Fibroblast of lung (primary cell): ENCODE measurements around the gene SLC6A1. TPM values are rescaled to one million over a fixed set of nuclear protein-coding genes. Genes with fewer than 3 reads are reported as not detected.

Source experiments
- DNase-seq, 2 donors: peaks; one replicate each; pipeline versions ENCODE4 v3.0.0 to v3.0.0-alpha.2; 2010; ENCODE audit warnings: low read depth in 2 of 2
- H2AFZ ChIP-seq: 2 replicates; pipeline ENCODE4 v1.5.1; 2012; ENCODE audit warnings: low read length, control low read depth, inconsistent platforms
- H3K27ac ChIP-seq: 2 replicates; pipeline ENCODE4 v1.5.1; 2011; ENCODE audit warnings: low read length, control low read depth; ENCODE audit not compliant: insufficient read depth
- H3K27me3 ChIP-seq: 2 replicates; pipeline ENCODE4 v1.5.1; 2011; ENCODE audit warnings: mild to moderate bottlenecking, low read length; ENCODE audit not compliant: control insufficient read depth, insufficient read depth
- H3K36me3 ChIP-seq: 2 replicates; pipeline ENCODE4 v1.5.1; 2011; ENCODE audit warnings: low read length; ENCODE audit not compliant: control insufficient read depth, insufficient read depth
- H3K4me1 ChIP-seq: 2 replicates; pipeline ENCODE4 v1.5.1; 2011; ENCODE audit warnings: low read length; ENCODE audit not compliant: control insufficient read depth, insufficient read depth; ENCODE audit errors: extremely low read depth
- H3K4me2 ChIP-seq: 2 replicates; pipeline ENCODE4 v1.5.1; 2011; ENCODE audit warnings: low read length, control low read depth; ENCODE audit not compliant: insufficient read depth; ENCODE audit errors: extremely low read depth
- H3K4me3 ChIP-seq, 4 experiments: fragments of 200-600 bp in 1 of 4; sonication (generic) in 1 of 4; replicated peaks in 1 of 4; 2 replicates each; pipeline ENCODE4 v1.5.1; 2011 to 2016; ENCODE audit warnings: low read length in 4 of 4, low read depth in 3 of 4, mild to moderate bottlenecking in 3 of 4, control low read depth in 2 of 4, inconsistent platforms in 1 of 4, mixed read lengths in 1 of 4; ENCODE audit not compliant: insufficient read depth in 1 of 4; ENCODE audit errors: control extremely low read depth in 1 of 4
- H3K79me2 ChIP-seq: 2 replicates; pipeline ENCODE4 v1.5.1; 2012; ENCODE audit warnings: mild to moderate bottlenecking, low read length, inconsistent platforms; ENCODE audit not compliant: control insufficient read depth, insufficient read depth
- H3K9ac ChIP-seq: 2 replicates; pipeline ENCODE4 v1.5.1; 2011; ENCODE audit warnings: mild to moderate bottlenecking, low read length, control low read depth; ENCODE audit not compliant: insufficient read depth
- H3K9me3 ChIP-seq: 2 replicates; pipeline ENCODE4 v1.5.1; 2012; ENCODE audit warnings: low read depth, low read length; ENCODE audit not compliant: control insufficient read depth, insufficient read depth
- H4K20me1 ChIP-seq: 2 replicates; pipeline ENCODE4 v1.5.1; 2011; ENCODE audit warnings: low read length; ENCODE audit not compliant: control insufficient read depth, insufficient read depth; ENCODE audit errors: extremely low read depth
- CTCF ChIP-seq, 2 donors: IDR thresholded peaks in 1 of 2; conservative IDR thresholded peaks in 1 of 2; 1 replicate in 1 of 2; 2 replicates in 1 of 2; pipeline ENCODE4 v1.5.1; 2011 to 2012; ENCODE audit warnings: low read length in 2 of 2, control low read depth in 1 of 2, inconsistent platforms in 1 of 2, low read depth in 1 of 2, mild to moderate bottlenecking in 1 of 2
- EZH2 ChIP-seq: IDR thresholded peaks from 2 replicates; pipeline ENCODE4 v1.5.1; 2012; ENCODE audit warnings: low read length, control low read depth, mild to moderate bottlenecking; ENCODE audit errors: missing control alignments
- polyA plus RNA-seq, 2 donors: library from polyadenylated mRNA; depleted of rRNA in 1 of 2; stranded (reverse) in 1 of 2; unstranded in 1 of 2; fragments of >200 nt; gene quantifications; 2 replicates each; pipeline ENCODE4 v1.2.1, GENCODE V29; 2011 to 2012; ENCODE audit warnings: missing spikeins in 1 of 2
- total RNA-seq: library from RNA; depleted of rRNA; stranded (reverse); fragments of >200 nt; gene quantifications from 2 replicates; pipeline ENCODE4 v1.2.1, GENCODE V29; 2014

The SLC6A1 gene
- total and polyA plus RNA-seq, 2 donors (not counting 1 experiment from before 2014, with no cell fraction given) = not detected

GRCh38 chr3:10988001-10988665, 4.4 kb upstream of the SLC6A1 start:
- Histone ChIP-seq H3K4me1 (no peaks in the 10 kb centered on the region), H2AFZ (no peak overlapping the region), H3K27me3 (peaks cover 21% of the 10 kb centered on the region), H4K20me1 (no peaks in the 10 kb centered on the region), H3K4me3 (no peak overlapping the region), H3K79me2 (no peaks in the 10 kb centered on the region), H3K27ac (no peak overlapping the region), H3K9ac (no peak overlapping the region), H3K9me3 (no peaks in the 10 kb centered on the region), H3K36me3 (no peaks in the 10 kb centered on the region), H3K4me2 (no peak overlapping the region)
- no peak for DNase-seq
- TF ChIP-seq CTCF (conservative IDR thresholded peaks at IDR 0.05 in 1 of 2, IDR thresholded peaks at IDR 0.05 in 1 of 2; ENCODE audit: low read depth in 1 of 2, low read length in 2 of 2) (no peak), EZH2 (no peak)

- no peaks in the 10 kb centered on the region for H4K20me1 ChIP-seq
- H3K9ac ChIP-seq = no peak overlapping the region
- DNase-seq = no peak
- H3K4me1 ChIP-seq = no peaks in the 10 kb centered on the region
- no peak overlapping the region for H2AFZ ChIP-seq
- no peak overlapping the region for H3K4me2 ChIP-seq
- TF ChIP-seq EZH2 = no peak
- no peak for TF ChIP-seq CTCF (conservative IDR thresholded peaks at IDR 0.05 in 1 of 2, IDR thresholded peaks at IDR 0.05 in 1 of 2; ENCODE audit: low read depth in 1 of 2, low read length in 2 of 2)
- no peaks in the 10 kb centered on the region for H3K36me3 ChIP-seq
- H3K27ac ChIP-seq = no peak overlapping the region
- peaks cover 29% of the 10 kb centered on the region for H3K27me3 ChIP-seq
- H3K79me2 ChIP-seq = no peaks in the 10 kb centered on the region
- H3K9me3 ChIP-seq = no peaks in the 10 kb centered on the region
- no peak overlapping the region for H3K4me3 ChIP-seq
Observed at GRCh38 chr3:10988991-10989484, 3.5 kb upstream of the SLC6A1 start.

GRCh38 chr3:10992943-10993728, 588 bp downstream of the SLC6A1 start:
- Histone ChIP-seq H3K4me3 (no peak overlapping the region), H3K4me1 (no peaks in the 10 kb centered on the region), H3K27ac (no peak overlapping the region), H3K79me2 (no peaks in the 10 kb centered on the region), H3K27me3 (peaks cover 46% of the 10 kb centered on the region), H3K9ac (no peak overlapping the region), H4K20me1 (no peaks in the 10 kb centered on the region), H3K4me2 (no peak overlapping the region), H2AFZ (no peak overlapping the region), H3K36me3 (no peaks in the 10 kb centered on the region), H3K9me3 (no peaks in the 10 kb centered on the region)
- TF ChIP-seq EZH2 (peak; percentile 95), CTCF (conservative IDR thresholded peaks at IDR 0.05 in 1 of 2, IDR thresholded peaks at IDR 0.05 in 1 of 2; ENCODE audit: low read depth in 1 of 2, low read length in 2 of 2) (no peak)
- no peak for DNase-seq
